Measurements from ENCODE around the gene SPNS3.

The SPNS3 gene

DNA sequence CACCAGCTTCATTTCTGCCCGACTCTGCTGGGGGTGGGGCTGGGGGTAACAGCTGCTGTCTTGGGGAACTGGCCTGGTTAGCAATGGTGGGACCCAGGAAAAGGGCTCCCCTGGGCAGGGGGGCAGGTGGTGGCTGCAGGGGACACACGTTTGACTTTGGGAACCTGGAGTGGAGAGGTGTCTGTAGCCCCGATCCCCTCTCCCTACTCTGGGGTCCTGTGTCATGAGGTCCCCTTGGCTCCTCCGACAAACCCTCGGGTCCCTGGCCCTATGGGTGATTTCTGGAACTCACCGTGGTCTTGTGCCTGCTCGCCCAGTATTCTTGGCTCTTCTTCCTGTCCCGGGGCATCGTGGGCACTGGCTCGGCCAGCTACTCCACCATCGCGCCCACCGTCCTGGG lies 12.0 kb downstream of the SPNS3 start:
- DNase-seq (ENCODE audit: low spot score), result no peak
- TF ChIP-seq CTCF (IDR thresholded peaks at IDR 0.05; ENCODE audit: borderline replicate concordance, control extremely low read depth, extremely low read depth, insufficient read depth, missing control alignments), result no peak
- in situ Hi-C loops (cut with MboI; ENCODE audit: low sequenced_read_pairs, unreplicated experiment), result no loop called here

DNA sequence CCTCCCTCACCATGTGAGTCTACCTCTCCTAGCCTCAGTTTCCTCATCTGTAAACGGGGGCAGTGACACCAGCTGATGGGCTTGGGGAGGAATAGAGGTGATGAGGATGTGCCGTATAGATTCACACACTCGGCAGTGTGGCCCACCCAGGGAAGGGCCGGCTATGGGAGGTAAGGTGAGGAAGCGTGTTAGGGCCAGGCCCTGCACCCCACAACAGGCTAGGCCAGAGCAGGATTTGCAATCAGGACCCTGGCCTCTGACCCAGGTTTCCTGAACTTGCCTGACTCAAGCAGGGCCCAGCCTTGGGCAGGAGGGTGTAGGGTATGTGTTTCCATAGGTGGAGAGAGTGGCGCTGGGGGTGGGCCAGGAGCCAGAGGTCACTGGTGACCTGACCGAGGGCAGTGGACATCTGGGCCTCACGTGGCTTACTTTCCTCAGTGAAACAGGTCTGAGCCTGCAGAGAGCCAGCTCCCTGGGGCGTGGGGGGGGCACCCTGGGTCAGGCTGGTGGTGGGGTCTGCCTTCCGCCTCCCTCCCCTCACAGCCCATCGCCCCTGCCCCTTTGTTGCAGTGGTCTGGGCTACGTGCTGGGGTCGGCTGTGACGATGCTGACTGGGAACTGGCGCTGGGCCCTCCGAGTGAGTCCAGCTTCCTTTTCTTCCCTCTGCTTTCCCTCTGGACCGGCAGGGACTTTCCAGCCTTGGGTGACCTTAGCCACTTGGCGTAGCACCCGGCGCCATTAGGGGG lies 12.8 kb downstream of the SPNS3 start:
- TF ChIP-seq CTCF (IDR thresholded peaks at IDR 0.05; ENCODE audit: borderline replicate concordance, control extremely low read depth, extremely low read depth, insufficient read depth, missing control alignments), result no peak
- in situ Hi-C loops (cut with MboI; ENCODE audit: low sequenced_read_pairs, unreplicated experiment), result no loop called here
- no peak for DNase-seq (ENCODE audit: low spot score)

- no peak for TF ChIP-seq CTCF (IDR thresholded peaks at IDR 0.05; ENCODE audit: borderline replicate concordance, control extremely low read depth, extremely low read depth, insufficient read depth, missing control alignments)
- DNase-seq (ENCODE audit: low spot score), result no peak
- in situ Hi-C loops (cut with MboI; ENCODE audit: low sequenced_read_pairs, unreplicated experiment), result no loop called here
These were observed 14.6 kb downstream of the SPNS3 start for GRCh38 chr17:4448197-4448980.

- no peak for TF ChIP-seq CTCF (IDR thresholded peaks at IDR 0.05; ENCODE audit: borderline replicate concordance, control extremely low read depth, extremely low read depth, insufficient read depth, missing control alignments)
- in situ Hi-C loops (cut with MboI; ENCODE audit: low sequenced_read_pairs, unreplicated experiment), result no loop called here
- no peak for DNase-seq (ENCODE audit: low spot score)
These were observed 16.0 kb downstream of the SPNS3 start for GRCh38 chr17:4449736-4450135.

DNA sequence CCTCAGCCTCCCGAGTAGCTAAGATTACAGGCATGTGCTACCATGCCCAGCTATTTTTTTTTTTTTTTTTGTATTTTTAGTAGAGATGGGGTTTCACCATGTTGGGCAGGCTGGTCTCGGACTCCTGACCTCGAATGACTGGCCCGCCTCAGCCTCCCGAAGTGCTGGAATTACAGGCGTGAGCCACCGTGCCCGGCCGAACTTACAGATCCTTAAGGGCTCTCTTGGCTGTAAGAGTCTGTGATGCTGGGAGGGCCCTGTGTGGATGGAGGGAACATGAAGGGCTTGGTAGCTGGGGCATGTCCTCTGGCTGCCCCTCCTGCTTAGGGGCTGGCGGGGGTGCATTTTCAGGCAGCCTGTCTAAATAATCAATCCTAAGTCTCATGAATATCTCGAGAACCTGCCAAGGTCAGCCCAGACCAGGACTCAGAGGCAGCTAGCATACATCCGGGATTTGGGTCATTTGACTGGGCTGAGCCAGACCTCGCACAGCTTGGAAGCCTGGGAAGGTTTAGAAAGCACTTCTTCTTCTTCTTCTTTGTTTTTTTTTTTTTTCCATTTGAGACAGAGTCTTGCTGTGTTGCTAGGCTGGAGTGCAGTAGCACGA lies 17.1 kb downstream of the SPNS3 start:
- no peak for DNase-seq (ENCODE audit: low spot score)
- no peak for TF ChIP-seq CTCF (IDR thresholded peaks at IDR 0.05; ENCODE audit: borderline replicate concordance, control extremely low read depth, extremely low read depth, insufficient read depth, missing control alignments)
- in situ Hi-C loops (cut with MboI; ENCODE audit: low sequenced_read_pairs, unreplicated experiment), result no loop called here

- TF ChIP-seq CTCF (IDR thresholded peaks at IDR 0.05; ENCODE audit: borderline replicate concordance, control extremely low read depth, extremely low read depth, insufficient read depth, missing control alignments), result no peak
- in situ Hi-C loops (cut with MboI; ENCODE audit: low sequenced_read_pairs, unreplicated experiment), result no loop called here
- no peak for DNase-seq (ENCODE audit: low spot score)
These were observed 20.3 kb downstream of the SPNS3 start for GRCh38 chr17:4453812-4454591.

Measured in GM13976 (cell line).